ENCODE results near the gene TAF9B.
"Not testable (repeated sequence)": the region's sequence is repeated elsewhere in the genome, so short reads cannot be mapped to it uniquely, and the experiment has no call there.

Gene TAF9B
- total RNA-seq: 16.2 to 52.9 (median 32.3) reads per million in 3 experiments

GRCh38 chrX:78139160-78140123 is at the start of gene TAF9B:
Gene TAF9B (minus strand): TSS chrX:78139650. CDS start chrX:78139611, 39 bp downstream.
- DNase-seq: peak; percentile 83

DNA sequence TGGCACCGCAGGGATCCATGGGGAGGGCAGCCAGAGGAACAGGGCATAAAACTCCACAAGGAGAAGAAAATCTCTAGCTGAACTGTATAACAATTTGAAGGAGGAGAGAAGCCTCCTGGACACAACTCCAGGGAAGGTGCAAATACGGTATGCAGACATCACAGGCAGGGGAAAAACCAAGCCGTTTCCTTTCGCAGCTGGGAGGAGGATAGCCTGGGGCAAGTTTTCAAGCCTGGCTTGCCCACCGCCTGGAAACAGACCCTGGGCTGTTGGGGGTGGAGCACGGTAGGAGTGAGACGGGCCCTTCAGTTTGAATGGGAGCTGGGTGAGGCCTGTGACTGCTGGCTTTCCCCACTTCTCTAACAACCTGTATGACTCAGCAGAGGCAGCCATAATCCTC is 43.4 kb upstream of the TAF9B start:
- DNase-seq: no peak

- DNase-seq: no peak
These were observed 41.9 kb upstream of the TAF9B start for GRCh38 chrX:78181307-78181706.

DNA sequence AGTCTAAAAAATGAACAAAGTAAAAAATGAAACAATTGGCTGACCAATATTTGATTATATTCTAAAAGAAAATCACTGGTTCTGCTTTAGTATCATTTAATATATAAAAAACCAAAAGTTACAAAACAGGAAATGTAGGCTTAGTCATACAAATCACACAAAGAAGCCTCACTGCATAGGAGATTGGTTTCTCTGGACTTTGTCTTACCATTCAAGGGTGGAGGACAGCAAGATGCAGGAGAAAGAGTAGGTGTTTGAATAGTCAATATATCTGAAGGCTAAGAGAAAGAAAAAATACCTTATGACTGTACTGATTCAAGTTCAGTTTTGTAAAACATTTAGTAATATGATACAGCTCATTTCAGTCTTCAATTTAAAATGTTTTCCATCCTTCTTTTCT is 28.6 kb upstream of the TAF9B start:
- no peak for DNase-seq

GRCh38 chrX:78165425-78165824 is 26.0 kb upstream of the TAF9B start:
- no peak for DNase-seq

DNA sequence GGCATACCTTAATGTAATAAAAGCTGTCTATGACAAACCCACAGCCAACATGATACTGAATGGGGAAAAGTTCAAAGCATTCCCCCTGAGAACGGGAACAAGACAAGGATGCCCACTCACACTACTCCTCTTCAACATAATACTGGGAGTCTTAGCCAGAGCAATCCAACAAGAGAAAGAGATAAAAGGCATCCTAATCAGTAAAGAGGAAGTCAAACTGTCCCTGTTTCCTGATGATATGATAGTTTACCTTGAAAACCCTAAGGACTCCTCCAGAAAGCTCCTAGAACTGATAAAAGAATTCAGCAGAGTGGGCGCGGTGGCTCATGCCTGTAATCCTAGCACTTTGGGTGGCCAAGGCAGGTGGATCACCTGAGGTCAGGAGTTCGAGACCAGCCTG is 23.7 kb upstream of the TAF9B start:
- not testable (repeated sequence) for DNase-seq

DNA sequence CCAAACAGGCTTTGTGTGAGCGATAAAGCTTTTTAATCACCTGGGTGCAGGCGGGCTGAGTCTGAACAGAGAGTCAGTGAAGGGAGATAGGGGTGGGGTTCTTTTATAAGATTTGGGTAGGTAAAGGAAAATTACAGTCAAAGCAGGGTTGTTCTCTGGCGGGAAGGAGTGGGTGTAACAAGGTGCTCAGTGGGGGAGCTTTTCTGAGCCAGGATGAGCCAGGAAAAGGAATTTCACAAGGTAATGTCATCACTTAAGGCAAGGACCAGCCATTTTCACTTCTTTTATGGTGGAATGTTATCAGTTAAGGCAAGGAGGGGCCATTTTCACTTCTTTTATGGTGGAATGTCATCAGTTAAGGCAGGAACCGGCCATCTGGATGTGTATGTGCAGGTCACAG is 21.3 kb upstream of the TAF9B start:
- DNase-seq: not testable (repeated sequence)

DNA sequence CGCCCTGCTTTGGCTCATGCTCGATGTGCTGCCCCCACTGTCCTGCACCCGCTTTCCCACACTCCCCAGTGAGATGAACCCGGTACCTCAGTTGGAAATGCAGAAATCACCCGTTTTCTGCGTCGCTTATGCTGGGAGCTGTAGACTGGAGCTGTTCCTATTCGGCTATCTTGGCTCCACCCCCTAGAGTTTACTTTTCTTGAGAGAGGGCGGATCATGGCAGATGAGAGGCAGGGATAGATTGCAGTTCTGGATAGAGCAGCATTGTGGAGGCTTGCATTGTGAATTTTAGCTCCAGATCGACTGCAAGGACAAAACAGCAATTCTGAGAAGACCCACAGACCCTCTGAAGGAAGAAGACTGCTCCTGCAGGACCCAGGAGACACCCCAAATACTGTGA is 18.4 kb upstream of the TAF9B start:
- DNase-seq: not testable (repeated sequence)

- DNase-seq: peak; percentile 27
These were observed 17.9 kb upstream of the TAF9B start for GRCh38 chrX:78157373-78157772.

- not testable (repeated sequence) for DNase-seq
These were observed 7.6 kb upstream of the TAF9B start for GRCh38 chrX:78147002-78147540.

GRCh38 chrX:78140206-78140605 is 756 bp upstream of the TAF9B start:
- no peak for DNase-seq

DNA sequence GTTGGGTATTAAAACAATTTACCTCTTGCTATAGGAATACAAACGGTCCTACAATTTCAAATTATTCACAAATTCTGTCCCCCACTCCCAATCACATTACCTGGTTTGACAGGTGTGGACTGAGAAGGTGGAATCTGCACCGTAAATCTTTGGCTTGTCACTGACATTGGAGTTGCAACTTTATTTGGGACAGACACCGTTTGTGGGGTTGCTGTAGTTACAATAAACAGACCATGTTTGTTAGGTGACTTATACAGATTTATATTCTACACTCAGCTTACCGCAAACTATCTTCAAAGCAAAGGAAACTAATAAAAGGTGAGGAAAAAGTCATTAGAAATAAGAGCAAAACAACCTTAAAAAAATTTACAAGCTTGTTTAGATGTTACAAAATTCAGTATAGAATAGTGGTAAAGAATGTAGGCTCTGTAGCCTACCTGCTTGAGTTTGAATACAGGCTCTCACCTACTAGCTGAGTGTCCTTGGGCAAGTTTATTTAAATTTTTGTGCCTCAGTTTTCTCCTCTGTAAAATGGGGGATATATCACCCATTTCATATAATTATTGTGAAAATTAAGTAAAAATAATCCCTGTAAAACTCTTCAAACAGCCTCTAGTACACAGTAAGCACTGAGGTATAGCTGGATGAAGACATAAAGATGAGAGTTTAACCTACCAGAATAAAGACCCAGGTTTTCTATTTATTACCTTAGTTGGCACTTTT is 6.1 kb downstream of the TAF9B start:
- no peak for DNase-seq

GRCh38 chrX:78131117-78131516 is 8.3 kb downstream of the TAF9B start:
- no peak for DNase-seq

DNA sequence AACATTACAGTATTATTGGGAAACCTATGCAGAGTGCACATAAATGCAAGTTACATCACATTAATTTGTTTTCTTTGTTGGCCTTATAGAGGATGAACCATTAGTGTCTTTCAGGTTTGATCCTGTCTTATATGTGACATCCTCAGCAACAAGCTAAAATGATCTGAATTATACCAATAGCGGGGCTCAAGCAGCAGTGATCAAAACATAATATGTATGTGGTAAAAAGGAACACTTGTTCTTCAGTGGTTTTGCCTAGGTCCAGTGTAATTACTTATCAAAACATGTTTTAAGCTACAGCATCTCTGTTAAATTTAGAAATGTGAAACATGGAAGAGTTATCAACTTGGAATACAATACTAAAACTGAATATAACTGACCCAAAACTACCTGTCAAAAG is 9.1 kb downstream of the TAF9B start:
- DNase-seq: no peak

DNA sequence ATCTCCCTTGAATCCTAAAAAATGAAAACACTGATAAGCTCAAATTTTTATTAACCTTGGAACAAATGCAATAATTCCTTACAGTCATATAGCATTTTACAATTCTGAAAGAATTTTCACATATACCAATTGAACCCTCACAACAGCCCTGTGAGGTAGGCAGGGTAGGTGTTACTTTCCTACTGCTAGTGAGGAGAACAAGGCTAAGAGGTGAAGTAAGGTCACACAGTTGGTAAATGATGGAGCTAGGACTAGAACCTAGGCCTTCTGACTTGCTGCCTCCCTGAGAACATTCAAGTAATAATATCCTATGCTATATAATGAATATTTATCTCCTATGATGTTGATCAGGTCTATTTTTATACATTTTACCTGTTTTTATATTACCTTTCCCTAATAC is 9.7 kb downstream of the TAF9B start:
- no peak for DNase-seq

DNA sequence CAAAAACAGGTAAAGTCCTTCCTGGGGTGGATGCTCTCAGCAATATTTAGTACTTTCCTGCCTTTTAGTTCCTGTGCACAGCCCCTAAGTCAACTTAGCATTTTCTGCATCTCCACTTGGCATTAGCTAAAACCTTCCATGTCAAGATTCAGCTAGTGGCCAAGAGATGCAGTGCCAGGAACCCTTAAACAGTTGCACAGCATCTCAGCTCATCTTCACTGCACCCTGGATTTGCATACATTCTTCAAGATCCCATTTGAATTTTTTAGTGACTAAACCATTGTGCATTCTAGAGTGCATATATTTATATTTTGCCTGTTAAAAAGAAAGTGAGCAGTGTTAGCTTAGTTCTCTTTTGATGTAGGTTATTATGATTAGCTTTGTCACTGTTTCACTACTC is 13.7 kb downstream of the TAF9B start:
- not testable (repeated sequence) for DNase-seq

GRCh38 chrX:78125148-78125547 is 14.3 kb downstream of the TAF9B start:
- DNase-seq: no peak

DNA sequence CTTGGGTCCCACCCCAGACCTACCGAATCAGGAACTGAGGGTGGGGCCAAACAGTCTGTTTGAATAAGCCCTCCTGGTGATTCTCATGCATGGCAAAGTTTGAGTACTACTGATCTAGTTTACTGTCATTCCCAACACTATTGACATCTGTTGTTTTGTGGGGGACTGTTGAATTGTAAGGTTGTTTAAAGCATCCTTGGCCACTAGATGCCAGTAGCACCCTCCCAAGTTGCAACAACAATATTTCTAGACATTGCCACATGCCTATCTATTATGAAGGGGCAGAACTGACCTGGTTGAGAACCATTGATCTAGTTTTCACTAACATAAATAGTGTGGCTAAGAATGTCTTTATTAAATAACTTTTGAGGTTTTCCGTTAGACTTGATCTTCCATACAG is 15.1 kb downstream of the TAF9B start:
- no peak for DNase-seq

DNA sequence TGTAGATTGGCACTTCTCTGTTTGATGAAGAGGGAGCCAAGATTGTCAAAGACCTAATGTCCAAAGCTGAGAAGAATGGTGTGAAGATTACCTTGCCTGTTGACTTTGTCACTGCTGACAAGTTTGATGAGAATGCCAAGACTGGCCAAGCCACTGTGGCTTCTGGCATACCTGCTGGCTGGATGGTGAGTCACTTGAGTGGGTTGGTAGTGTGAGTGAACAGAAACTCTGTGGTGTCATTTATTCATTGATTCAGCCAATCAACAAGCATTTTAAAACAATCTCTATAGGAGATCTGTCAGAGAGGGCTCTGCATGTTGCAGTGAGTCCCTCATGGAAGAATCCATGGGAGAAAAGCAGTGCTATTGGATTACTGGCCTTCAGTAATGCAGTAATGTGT is 16.3 kb downstream of the TAF9B start:
- DNase-seq: no peak

DNA sequence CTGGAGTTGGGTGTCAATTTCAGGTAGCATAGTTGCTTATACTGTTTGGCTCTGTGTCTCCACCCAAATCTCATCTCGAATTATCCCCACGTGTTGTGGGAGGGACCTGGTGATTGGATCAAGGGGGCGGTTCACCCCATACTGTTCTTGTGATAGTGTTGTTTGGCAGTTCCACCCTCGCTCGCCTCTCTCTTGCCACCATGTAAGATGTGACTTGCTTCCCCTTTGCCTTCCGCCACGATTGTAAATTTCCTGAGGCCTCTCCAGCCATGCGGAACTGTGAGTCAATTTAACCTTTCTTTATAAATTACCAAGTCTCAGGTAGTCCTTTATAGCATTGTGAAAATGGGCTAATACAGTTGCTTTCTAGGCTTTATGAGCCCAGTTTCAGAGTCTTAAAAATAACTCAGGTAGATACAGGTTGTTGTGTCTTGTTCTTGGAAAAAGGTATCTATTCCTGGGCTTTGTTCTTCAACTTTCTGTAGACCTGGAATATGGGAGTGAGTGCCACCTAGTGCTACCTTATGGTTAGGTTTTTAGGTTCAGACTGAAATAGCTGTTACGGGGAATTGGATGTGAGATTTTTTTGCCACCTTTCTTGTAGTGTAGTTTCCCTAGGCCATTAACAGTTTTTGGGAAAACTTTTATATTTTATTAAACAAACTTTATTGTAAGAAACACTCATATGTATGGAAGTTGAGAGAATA is 19.8 kb downstream of the TAF9B start:
- no peak for DNase-seq

DNA sequence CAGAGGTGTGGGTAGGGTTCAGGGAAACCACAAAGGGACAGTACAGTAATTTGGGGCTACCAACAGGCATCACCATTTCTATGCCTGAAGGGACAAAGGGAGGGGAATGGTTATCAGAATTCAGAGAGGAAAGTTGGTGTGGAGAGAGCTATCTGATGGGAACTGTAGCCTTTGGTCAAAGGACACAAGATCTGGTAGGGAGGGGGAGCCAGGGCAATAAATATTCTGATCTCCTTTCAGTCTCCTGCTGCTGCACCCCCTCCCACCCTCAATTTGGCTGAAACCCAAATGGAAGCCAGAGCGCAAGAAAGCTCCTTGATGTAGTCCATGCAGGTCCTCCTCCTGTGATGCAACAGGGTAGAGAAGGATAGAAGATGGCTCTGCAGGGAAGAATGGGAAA is 20.8 kb downstream of the TAF9B start:
- DNase-seq: no peak

DNA sequence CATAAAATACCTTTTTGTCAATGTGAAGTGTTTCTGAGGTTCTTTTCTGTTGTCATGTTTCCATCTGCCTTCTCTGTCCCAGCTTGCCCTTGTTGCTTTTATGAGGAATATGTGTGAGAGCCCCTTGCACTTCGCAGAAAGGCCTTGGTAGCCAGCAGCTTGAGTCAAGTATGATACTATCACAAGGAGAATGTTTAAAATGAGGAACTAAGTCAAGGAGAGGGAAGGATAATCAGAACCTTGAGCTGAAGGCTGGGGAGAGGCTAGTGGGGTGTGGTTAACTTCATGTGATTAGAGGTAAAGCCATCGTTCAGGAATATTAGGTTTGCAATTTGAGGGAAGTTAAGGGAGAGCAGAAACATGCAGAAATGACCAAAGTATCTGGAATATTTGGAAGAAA is 22.7 kb downstream of the TAF9B start:
- DNase-seq: no peak

DNA sequence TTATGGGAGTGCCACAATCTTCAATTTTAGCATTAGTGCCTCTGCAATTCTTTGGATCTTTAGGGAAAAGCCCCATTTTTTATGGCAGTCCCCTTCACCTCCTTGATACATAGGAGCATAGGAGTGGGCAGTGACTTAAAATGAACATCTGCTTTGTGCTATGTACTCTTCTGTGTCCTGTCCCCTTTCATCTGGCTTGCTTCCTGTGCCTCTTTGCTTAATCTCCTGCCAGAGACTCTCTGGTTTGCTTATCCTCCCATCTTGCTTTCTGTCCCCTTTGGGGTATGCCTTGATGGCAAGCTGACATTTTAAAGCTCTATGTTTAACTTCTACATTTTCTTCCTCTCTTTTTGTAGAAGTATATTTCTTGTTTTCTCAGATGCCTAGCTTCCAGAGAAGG is 23.1 kb downstream of the TAF9B start:
- DNase-seq: no peak
